Activated CD8-positive, alpha-beta T cell treated with anti-CD3 and anti-CD28 coated beads for 36 hours (primary cell): Measurements from ENCODE around the gene CSNK1G3. TPM values are rescaled to one million over a fixed set of nuclear protein-coding genes. Genes with fewer than 3 reads are reported as not detected.
"Not testable (repeated sequence)": the region's sequence is repeated elsewhere in the genome, so short reads cannot be mapped to it uniquely, and the experiment has no call there.

Experiments
- ATAC-seq: fragments of 200-7000 bp; cut with Tn5 transposase; one replicate; pipeline ENCODE4 v1.10.0; 2021; ENCODE audit warnings: mild to moderate bottlenecking, moderate library complexity
- CTCF ChIA-PET: fragments of 350-600 bp; sonication (Branson Sonifier 250); formaldehyde crosslinking; loops from one replicate; lab custom pipeline; 2021; ENCODE audit warnings: antibody characterized with exemption; lab: Charles Lee
- POLR2A ChIA-PET: fragments of 350-600 bp; sonication (Branson Sonifier 250); formaldehyde crosslinking; loops from one replicate; lab custom pipeline; 2021; ENCODE audit warnings: antibody characterized with exemption; lab: Charles Lee
- DNase-seq: peaks from one replicate; pipeline ENCODE4 v3.0.0-alpha.2; 2020
- H3K27ac Mint-ChIP-seq: one replicate; pipeline ENCODE4 v1.8.0; 2021; ENCODE audit warnings: mild to moderate bottlenecking, mixed read lengths
- H3K27me3 Mint-ChIP-seq: one replicate; pipeline ENCODE4 v1.8.0; 2021; ENCODE audit warnings: mixed read lengths
- H3K36me3 Mint-ChIP-seq: one replicate; pipeline ENCODE4 v1.8.0; 2021; ENCODE audit warnings: low read depth, mixed read lengths
- H3K4me1 Mint-ChIP-seq: one replicate; pipeline ENCODE4 v1.8.0; 2021; ENCODE audit warnings: low read depth, mixed read lengths
- H3K4me3 Mint-ChIP-seq: one replicate; pipeline ENCODE4 v1.8.0; 2021; ENCODE audit warnings: mild to moderate bottlenecking, moderate library complexity, mixed read lengths
- H3K9me3 Mint-ChIP-seq: one replicate; pipeline ENCODE4 v1.8.0; 2021; ENCODE audit warnings: mixed read lengths
- intact Hi-C: fragments of 100-400 bp; cut with micrococcal nuclease; formaldehyde crosslinking; loops from one replicate; pipeline ENCODE4 v1.10.0; 2022
- total RNA-seq, 2 experiments: library from RNA; stranded (reverse); gene quantifications; one replicate each; pipeline ENCODE4 v1.2.3, GENCODE V29; 2021
- TF ChIP-seq, protein P1 (sequence below): fragments of 200-600 bp; IDR thresholded peaks from one replicate; pipeline ENCODE4 v1.8.0; 2022; ENCODE audit warnings: antibody characterized with exemption, mild to moderate bottlenecking

CSNK1G3 gene
- total RNA-seq, 2 experiments from 2014 or later, result 36.1 to 39.2 TPM

DNA sequence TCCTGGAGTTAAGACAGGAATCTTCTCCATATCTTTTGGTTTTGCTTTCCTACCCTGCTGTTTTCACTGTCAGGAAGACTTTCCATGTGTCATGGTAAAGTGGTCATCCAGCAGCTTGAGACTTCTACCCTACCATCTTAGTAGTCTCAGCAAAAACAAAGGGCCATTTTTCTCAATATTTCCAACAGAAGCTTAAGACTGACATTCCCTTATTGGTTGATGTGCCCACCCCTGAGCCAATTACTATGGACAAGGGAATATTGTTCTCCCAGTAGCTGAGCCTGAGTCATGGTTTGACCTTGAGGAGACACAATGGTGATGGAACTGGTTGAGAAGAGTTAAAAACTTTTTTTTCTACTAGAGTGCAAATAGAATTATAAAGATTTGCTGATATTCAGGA, 105.6 kb downstream of the CSNK1G3 start:
- H3K27ac Mint-ChIP-seq, result no peak overlapping the region
- H3K36me3 Mint-ChIP-seq, result peaks cover 1% of the 10 kb centered on the region
- ATAC-seq (no peak), DNase-seq (no peak)
- TF ChIP-seq, protein P1, sequence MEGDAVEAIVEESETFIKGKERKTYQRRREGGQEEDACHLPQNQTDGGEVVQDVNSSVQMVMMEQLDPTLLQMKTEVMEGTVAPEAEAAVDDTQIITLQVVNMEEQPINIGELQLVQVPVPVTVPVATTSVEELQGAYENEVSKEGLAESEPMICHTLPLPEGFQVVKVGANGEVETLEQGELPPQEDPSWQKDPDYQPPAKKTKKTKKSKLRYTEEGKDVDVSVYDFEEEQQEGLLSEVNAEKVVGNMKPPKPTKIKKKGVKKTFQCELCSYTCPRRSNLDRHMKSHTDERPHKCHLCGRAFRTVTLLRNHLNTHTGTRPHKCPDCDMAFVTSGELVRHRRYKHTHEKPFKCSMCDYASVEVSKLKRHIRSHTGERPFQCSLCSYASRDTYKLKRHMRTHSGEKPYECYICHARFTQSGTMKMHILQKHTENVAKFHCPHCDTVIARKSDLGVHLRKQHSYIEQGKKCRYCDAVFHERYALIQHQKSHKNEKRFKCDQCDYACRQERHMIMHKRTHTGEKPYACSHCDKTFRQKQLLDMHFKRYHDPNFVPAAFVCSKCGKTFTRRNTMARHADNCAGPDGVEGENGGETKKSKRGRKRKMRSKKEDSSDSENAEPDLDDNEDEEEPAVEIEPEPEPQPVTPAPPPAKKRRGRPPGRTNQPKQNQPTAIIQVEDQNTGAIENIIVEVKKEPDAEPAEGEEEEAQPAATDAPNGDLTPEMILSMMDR, result no peak
- no peaks in the 10 kb centered on the region for H3K4me1 Mint-ChIP-seq
- ChIA-PET CTCF (no interaction called here), POLR2A (no interaction called here)
- no peak overlapping the region for H3K4me3 Mint-ChIP-seq
- intact Hi-C loops, result no loop called here
- no peaks in the 10 kb centered on the region for H3K27me3 Mint-ChIP-seq
- no peaks in the 10 kb centered on the region for H3K9me3 Mint-ChIP-seq

DNA sequence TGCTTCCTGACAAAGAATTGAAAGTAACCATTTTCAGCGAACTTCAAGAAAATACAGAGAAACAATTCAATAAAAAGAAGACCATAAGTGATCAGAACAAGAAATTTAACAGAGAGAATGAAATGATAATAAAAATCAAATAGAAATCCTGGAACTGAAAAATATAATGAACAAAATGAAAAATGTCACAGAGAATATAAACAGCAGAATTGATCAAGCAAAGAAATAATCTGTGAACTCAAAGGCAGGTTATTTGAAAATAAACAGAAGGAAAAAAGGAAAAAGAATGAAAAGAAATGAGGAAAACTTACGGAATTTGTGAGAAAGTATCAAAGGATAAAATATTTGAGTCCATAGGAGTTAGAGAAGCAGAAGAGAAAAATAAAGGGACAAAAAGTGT, 114.1 kb downstream of the CSNK1G3 start:
- no peak for ATAC-seq
- POLR2A ChIA-PET, result no interaction called here
- H3K27me3 Mint-ChIP-seq, result peaks cover 13% of the 10 kb centered on the region
- CTCF ChIA-PET, result no interaction called here
- H3K9me3 Mint-ChIP-seq, result peaks cover 32% of the 10 kb centered on the region
- H3K4me3 Mint-ChIP-seq, result no peak overlapping the region
- DNase-seq, result no peak
- H3K36me3 Mint-ChIP-seq, result peaks cover 4% of the 10 kb centered on the region
- TF ChIP-seq, protein P1, result no peak
- intact Hi-C loops, result no loop called here
- H3K4me1 Mint-ChIP-seq, result no peaks in the 10 kb centered on the region
- H3K27ac Mint-ChIP-seq, result no peak overlapping the region

DNA sequence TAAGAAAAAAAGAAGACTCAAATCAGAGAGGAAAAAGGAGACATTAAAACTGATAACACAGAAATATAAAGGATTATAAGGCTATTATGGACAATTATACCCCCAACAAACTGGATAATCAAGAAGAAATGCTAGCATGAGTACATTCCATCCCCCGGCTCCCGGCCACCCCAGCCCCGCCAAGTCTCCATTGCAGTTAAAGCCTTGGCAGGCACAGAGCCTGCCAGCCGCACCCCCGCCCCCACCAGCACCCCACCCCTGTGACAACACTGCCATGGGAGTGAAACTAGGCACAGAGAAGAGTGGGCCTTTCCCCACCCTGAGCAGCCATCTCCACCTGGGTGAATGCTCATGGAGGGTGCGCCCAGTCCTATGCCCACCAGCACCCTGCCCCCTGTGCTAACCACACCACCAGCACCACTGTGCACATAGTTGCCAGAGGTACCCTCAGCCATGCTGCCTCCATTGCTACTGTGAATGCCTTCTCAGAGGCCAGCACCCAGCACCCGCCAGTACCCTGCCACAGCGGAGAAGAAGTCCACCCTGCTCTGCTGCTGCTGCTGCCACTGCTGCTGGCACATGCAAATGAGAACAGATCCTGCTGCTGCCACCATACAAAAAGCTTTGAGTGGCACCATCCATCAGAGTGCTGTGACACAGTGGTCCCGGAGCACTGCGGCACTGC, 117.0 kb downstream of the CSNK1G3 start:
- H3K9me3 Mint-ChIP-seq, result peaks cover 34% of the 10 kb centered on the region
- ChIA-PET POLR2A (no interaction called here), CTCF (no interaction called here)
- H3K4me3 Mint-ChIP-seq, result no peak overlapping the region
- intact Hi-C loops, result no loop called here
- peaks cover 17% of the 10 kb centered on the region for H3K27me3 Mint-ChIP-seq
- H3K36me3 Mint-ChIP-seq, result peaks cover 4% of the 10 kb centered on the region
- ATAC-seq (no peak), DNase-seq (no peak)
- H3K4me1 Mint-ChIP-seq, result no peaks in the 10 kb centered on the region
- H3K27ac Mint-ChIP-seq, result no peak overlapping the region
- TF ChIP-seq, protein P1, result no peak

DNA sequence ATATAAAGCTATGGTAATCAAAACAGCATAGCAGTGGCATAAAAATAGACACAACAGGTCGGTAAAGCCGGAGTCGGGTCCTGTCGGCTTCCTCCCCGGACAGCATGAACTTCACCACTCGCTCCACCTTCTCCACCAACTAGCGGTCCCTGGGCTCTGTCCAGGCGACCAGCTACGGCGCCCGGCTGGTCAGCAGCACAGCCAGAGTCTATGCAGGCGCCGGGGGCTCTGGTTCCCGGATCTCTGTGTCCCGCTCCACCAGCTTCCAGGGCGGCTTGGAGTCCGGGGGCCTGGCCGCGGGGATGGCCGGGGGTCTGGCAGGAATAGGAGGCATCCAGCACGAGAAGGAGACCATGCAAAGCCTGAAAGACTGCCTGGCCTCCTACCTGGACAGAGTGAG, 124.0 kb downstream of the CSNK1G3 start:
- DNase-seq (no peak), ATAC-seq (no peak)
- no peak overlapping the region for H3K4me3 Mint-ChIP-seq
- CTCF ChIA-PET, result interaction anchor here (0.8 kb wide), 1 partner anchor 25 kb away, joined by 3 read pairs; no protein-coding TSS in a partner anchor
- peaks cover 4% of the 10 kb centered on the region for H3K9me3 Mint-ChIP-seq
- no peak overlapping the region for H3K27ac Mint-ChIP-seq
- H3K27me3 Mint-ChIP-seq, result peaks cover 11% of the 10 kb centered on the region
- intact Hi-C loops, result no loop called here
- H3K4me1 Mint-ChIP-seq, result no peaks in the 10 kb centered on the region
- no peaks in the 10 kb centered on the region for H3K36me3 Mint-ChIP-seq
- TF ChIP-seq, protein P1, result no peak
- POLR2A ChIA-PET, result no interaction called here

DNA sequence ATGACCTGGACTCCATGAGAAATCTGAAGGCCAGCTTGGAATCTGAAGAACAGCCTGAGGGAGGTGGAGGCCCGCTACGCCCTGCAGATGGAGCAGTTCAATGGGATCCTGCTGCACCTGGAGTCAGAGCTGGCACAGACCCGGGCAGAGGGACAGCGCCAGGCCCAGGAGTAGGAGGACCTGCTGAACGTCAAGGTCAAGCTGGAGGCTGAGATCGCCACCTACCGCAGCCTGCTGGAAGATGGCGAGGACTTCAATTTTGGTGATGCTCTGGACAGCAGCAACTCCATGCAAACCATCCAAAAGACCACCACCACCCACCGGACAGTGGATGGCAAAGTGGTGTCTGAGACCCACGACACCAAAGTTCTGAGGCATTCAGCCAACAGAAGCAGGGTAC, 125.1 kb downstream of the CSNK1G3 start:
- peaks cover 11% of the 10 kb centered on the region for H3K27me3 Mint-ChIP-seq
- CTCF ChIA-PET, result interaction anchor here (0.8 kb wide), 1 partner anchor 26 kb away, joined by 3 read pairs; no protein-coding TSS in a partner anchor
- H3K4me3 Mint-ChIP-seq, ATAC-seq, H3K4me1 Mint-ChIP-seq, H3K9me3 Mint-ChIP-seq, intact Hi-C loops, DNase-seq, H3K27ac Mint-ChIP-seq, H3K36me3 Mint-ChIP-seq: not testable (repeated sequence)
- POLR2A ChIA-PET, result interaction anchor here (0.7 kb wide), 1 partner anchor 14 kb away, joined by 4 read pairs; no protein-coding TSS in a partner anchor
